ENCODE results near the gene CHD3. TPM values are rescaled to one million over a fixed set of nuclear protein-coding genes. Genes with fewer than 3 reads are reported as not detected.

Gene CHD3
- total and polyA plus RNA-seq, 2 of the 13 experiments (the other 11 are each of a cell fraction or from before 2014, with no cell fraction given) = 2.7 to 3.7 TPM

- TF ChIP-seq ARID5B (CRISPR knock-in tag; IDR thresholded peaks at IDR 0.05) (no peak), ZNF441 (CRISPR knock-in tag; IDR thresholded peaks at IDR 0.05; ENCODE audit: borderline replicate concordance) (no peak), ZNF280D (CRISPR knock-in tag; IDR thresholded peaks at IDR 0.05) (peak; percentile 29; the same call in 1 of the 2 replicates), ZBTB7B (CRISPR knock-in tag; IDR thresholded peaks at IDR 0.05) (no peak; the same call in 1 of the 2 replicates), PITX1 (CRISPR knock-in tag; IDR thresholded peaks at IDR 0.05) (no peak; the same call in 1 of the 2 replicates), ZNF496 (CRISPR knock-in tag; IDR thresholded peaks at IDR 0.05; ENCODE audit: insufficient replicate concordance) (no peak), FLYWCH1 (CRISPR knock-in tag; IDR thresholded peaks at IDR 0.05) (no peak), NAIF1 (CRISPR knock-in tag; IDR thresholded peaks at IDR 0.05; ENCODE audit: borderline replicate concordance) (no peak), ZNF777 (CRISPR knock-in tag; IDR thresholded peaks at IDR 0.05) (no peak; the same call in 1 of the 2 replicates), ZNF776 (CRISPR knock-in tag; IDR thresholded peaks at IDR 0.05) (0 out of 2 replicates have a peak, but pooled peaks have one; percentile 9), ZFP36L1 (CRISPR knock-in tag; IDR thresholded peaks at IDR 0.05) (0 out of 2 replicates have a peak, but pooled peaks have one; percentile 53), ZNF17 (CRISPR knock-in tag; IDR thresholded peaks at IDR 0.05) (no peak), ZFP90 (CRISPR knock-in tag; IDR thresholded peaks at IDR 0.05; ENCODE audit: borderline replicate concordance) (no peak), HIVEP1 (CRISPR knock-in tag; IDR thresholded peaks at IDR 0.05) (no peak), ELF3 (CRISPR knock-in tag; IDR thresholded peaks at IDR 0.05) (peak; percentile 50; the same call in 1 of the 2 replicates), ZNF224 (CRISPR knock-in tag; IDR thresholded peaks at IDR 0.05) (no peak), THYN1 (CRISPR knock-in tag; IDR thresholded peaks at IDR 0.05; ENCODE audit: borderline replicate concordance, low read depth) (no peak), PCBP2 (optimal IDR thresholded peaks at IDR 0.05; ENCODE audit: low read depth, low read length, poor library complexity, severe bottlenecking) (peak; percentile 14), SALL1 (CRISPR knock-in tag; IDR thresholded peaks at IDR 0.05) (peak; percentile 0; the same call in 1 of the 2 replicates), ZNF883 (CRISPR knock-in tag; IDR thresholded peaks at IDR 0.05; ENCODE audit: not compliant biosample characterization) (peak; percentile 49)
- TF ChIP-seq, protein P1, sequence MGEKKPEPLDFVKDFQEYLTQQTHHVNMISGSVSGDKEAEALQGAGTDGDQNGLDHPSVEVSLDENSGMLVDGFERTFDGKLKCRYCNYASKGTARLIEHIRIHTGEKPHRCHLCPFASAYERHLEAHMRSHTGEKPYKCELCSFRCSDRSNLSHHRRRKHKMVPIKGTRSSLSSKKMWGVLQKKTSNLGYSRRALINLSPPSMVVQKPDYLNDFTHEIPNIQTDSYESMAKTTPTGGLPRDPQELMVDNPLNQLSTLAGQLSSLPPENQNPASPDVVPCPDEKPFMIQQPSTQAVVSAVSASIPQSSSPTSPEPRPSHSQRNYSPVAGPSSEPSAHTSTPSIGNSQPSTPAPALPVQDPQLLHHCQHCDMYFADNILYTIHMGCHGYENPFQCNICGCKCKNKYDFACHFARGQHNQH (CRISPR knock-in tag; IDR thresholded peaks at IDR 0.05) = no peak
Measured at GRCh38 chr17:7842380-7843256, 46.0 kb upstream of the CHD3 start (continued).
